ENCODE measurements around the gene UNC119B.

Gene UNC119B

GRCh38 chr12:120762086-120762485 lies 51.8 kb downstream of the UNC119B start:
- no peaks in the 10 kb centered on the region for H3K27me3 ChIP-seq
- no peak overlapping the region for H3K4me3 ChIP-seq (ENCODE audit: low read depth in 1 of 2, low read length in 1 of 2)
- peaks cover 75% of the 10 kb centered on the region for H3K36me3 ChIP-seq
- H3K27ac ChIP-seq: no peak overlapping the region
- H3K4me1 ChIP-seq (ENCODE audit: control insufficient read depth in 1 of 2, insufficient read depth in 1 of 2, low read depth in 1 of 2, low read length in 1 of 2): no peaks in the 10 kb centered on the region
- no peaks in the 10 kb centered on the region for H3K9me3 ChIP-seq
- no peak for TF ChIP-seq CTCF (IDR thresholded peaks at IDR 0.05)

- H3K4me3 ChIP-seq (ENCODE audit: low read depth in 1 of 2, low read length in 1 of 2): no peak overlapping the region
Measured at GRCh38 chr12:120763250-120763649, 53.0 kb downstream of the UNC119B start.

GRCh38 chr12:120764816-120765215 lies 54.6 kb downstream of the UNC119B start:
- Histone ChIP-seq H3K27me3 (no peaks in the 10 kb centered on the region), H3K9me3 (no peaks in the 10 kb centered on the region), H3K36me3 (peaks cover 92% of the 10 kb centered on the region), H3K4me1 (ENCODE audit: control insufficient read depth in 1 of 2, insufficient read depth in 1 of 2, low read depth in 1 of 2, low read length in 1 of 2) (no peaks in the 10 kb centered on the region), H3K4me3 (ENCODE audit: low read depth in 1 of 2, low read length in 1 of 2) (no peak overlapping the region), H3K27ac (no peak overlapping the region)
- no peak for TF ChIP-seq CTCF (IDR thresholded peaks at IDR 0.05)

More at GRCh38 chr12:120763250-120763649, 53.0 kb downstream of the UNC119B start:
- no peak for TF ChIP-seq CTCF (IDR thresholded peaks at IDR 0.05)
- Histone ChIP-seq H3K36me3 (peaks cover 86% of the 10 kb centered on the region), H3K27ac (no peak overlapping the region), H3K4me1 (ENCODE audit: control insufficient read depth in 1 of 2, insufficient read depth in 1 of 2, low read depth in 1 of 2, low read length in 1 of 2) (no peaks in the 10 kb centered on the region), H3K9me3 (no peaks in the 10 kb centered on the region), H3K27me3 (no peaks in the 10 kb centered on the region)

GRCh38 chr12:120766566-120766965 lies 56.3 kb downstream of the UNC119B start:
- Histone ChIP-seq H3K27me3 (no peaks in the 10 kb centered on the region), H3K36me3 (peaks cover 86% of the 10 kb centered on the region), H3K4me3 (ENCODE audit: low read depth in 1 of 2, low read length in 1 of 2) (no peak overlapping the region), H3K27ac (no peak overlapping the region), H3K9me3 (no peaks in the 10 kb centered on the region), H3K4me1 (ENCODE audit: control insufficient read depth in 1 of 2, insufficient read depth in 1 of 2, low read depth in 1 of 2, low read length in 1 of 2) (no peaks in the 10 kb centered on the region)
- TF ChIP-seq CTCF (IDR thresholded peaks at IDR 0.05): no peak

- Histone ChIP-seq H3K4me1 (ENCODE audit: control insufficient read depth in 1 of 2, insufficient read depth in 1 of 2, low read depth in 1 of 2, low read length in 1 of 2) (no peaks in the 10 kb centered on the region), H3K36me3 (peaks cover 86% of the 10 kb centered on the region), H3K27me3 (no peaks in the 10 kb centered on the region), H3K4me3 (ENCODE audit: low read depth in 1 of 2, low read length in 1 of 2) (no peak overlapping the region), H3K27ac (no peak overlapping the region), H3K9me3 (no peaks in the 10 kb centered on the region)
- TF ChIP-seq CTCF (IDR thresholded peaks at IDR 0.05): no peak
Measured at GRCh38 chr12:120767071-120768024, 57.1 kb downstream of the UNC119B start.
